GM23338 (cell line): ENCODE results near the gene PMEL. TPM values are rescaled to one million over a fixed set of nuclear protein-coding genes. Genes with fewer than 3 reads are reported as not detected.

Experiments used
- ATAC-seq: fragments of 200-7000 bp; cut with Tn5 transposase; 3 replicates; pipeline ENCODE4 v1.9.1; 2020
- DNase-seq: peaks from one replicate; pipeline ENCODE4 v3.0.0-alpha.2; 2015; ENCODE audit warnings: low spot score
- H2AFZ ChIP-seq: fragments of 200-600 bp; sonication (generic); 2 replicates; pipeline ENCODE4 v1.8.0; 2016; ENCODE audit warnings: antibody characterized with exemption, mild to moderate bottlenecking, moderate library complexity
- H3F3A ChIP-seq: fragments of 200-600 bp; sonication (generic); replicated peaks from 2 replicates; pipeline ENCODE4 v1.8.0; 2017; ENCODE audit warnings: antibody characterized with exemption, mixed run types, low read depth
- H3K27ac ChIP-seq: fragments of 200-600 bp; sonication (generic); 2 replicates; pipeline ENCODE4 v1.6.1; 2016; ENCODE audit warnings: low read depth
- H3K27me3 ChIP-seq: fragments of 200-600 bp; sonication (generic); 2 replicates; pipeline ENCODE4 v1.8.0; 2016; ENCODE audit warnings: mild to moderate bottlenecking, mixed run types, moderate library complexity; ENCODE audit not compliant: insufficient read depth
- H3K36me3 ChIP-seq: fragments of 200-600 bp; sonication (generic); 2 replicates; pipeline ENCODE4 v1.8.0; 2016; ENCODE audit warnings: mild to moderate bottlenecking; ENCODE audit not compliant: insufficient read depth
- H3K4me1 ChIP-seq: fragments of 200-600 bp; sonication (generic); 2 replicates; pipeline ENCODE4 v1.8.0; 2016; ENCODE audit warnings: mild to moderate bottlenecking, moderate library complexity; ENCODE audit not compliant: insufficient read depth
- H3K4me2 ChIP-seq: fragments of 200-600 bp; sonication (generic); 2 replicates; pipeline ENCODE4 v1.7.1; 2017; ENCODE audit warnings: mixed run types
- H3K4me3 ChIP-seq: fragments of 200-600 bp; sonication (generic); 2 replicates; pipeline ENCODE4 v1.6.1; 2016; ENCODE audit warnings: mixed run types
- H3K79me2 ChIP-seq: fragments of 200-600 bp; sonication (generic); replicated peaks from 2 replicates; pipeline ENCODE4 v1.8.0; 2017; ENCODE audit warnings: mild to moderate bottlenecking; ENCODE audit not compliant: insufficient read depth
- H3K9me2 ChIP-seq: fragments of 200-600 bp; sonication (generic); 2 replicates; pipeline ENCODE4 v1.8.0; 2017; ENCODE audit not compliant: insufficient read depth
- H4K20me1 ChIP-seq: fragments of 200-600 bp; sonication (generic); replicated peaks from 2 replicates; pipeline ENCODE4 v1.8.0; 2017; ENCODE audit warnings: mild to moderate bottlenecking; ENCODE audit not compliant: insufficient read depth
- H3K27ac Mint-ChIP-seq: 2 replicates; pipeline ENCODE4 v1.8.0; 2020; ENCODE audit warnings: inconsistent platforms, mild to moderate bottlenecking, moderate library complexity, mixed read lengths
- H3K27me3 Mint-ChIP-seq: 3 replicates; pipeline ENCODE4 v1.8.0; 2022; ENCODE audit warnings: low read depth, mild to moderate bottlenecking, moderate library complexity, mixed read lengths, inconsistent platforms; ENCODE audit not compliant: insufficient read depth, poor library complexity
- H3K36me3 Mint-ChIP-seq: 3 replicates; pipeline ENCODE4 v1.8.0; 2021; ENCODE audit warnings: low read depth, mild to moderate bottlenecking, inconsistent platforms, moderate library complexity, mixed read lengths
- H3K4me1 Mint-ChIP-seq: 3 replicates; pipeline ENCODE4 v1.8.0; 2020; ENCODE audit warnings: mild to moderate bottlenecking, inconsistent platforms, mixed read lengths
- H3K4me3 Mint-ChIP-seq: 3 replicates; pipeline ENCODE4 v1.8.0; 2021; ENCODE audit warnings: moderate library complexity, mild to moderate bottlenecking, inconsistent platforms, mixed read lengths
- H3K9me3 Mint-ChIP-seq: 3 replicates; pipeline ENCODE4 v1.8.0; 2020; ENCODE audit warnings: moderate library complexity, mild to moderate bottlenecking, inconsistent platforms, mixed read lengths
- CREB1 ChIP-seq: fragments of 250-450 bp; sonication (Bioruptor Pico); IDR thresholded peaks from 2 replicates; pipeline ENCODE4 v1.5.0; 2020; ENCODE audit warnings: low read depth, mild to moderate bottlenecking, moderate library complexity
- CTCF ChIP-seq, 2 experiments: fragments of 200-600 bp in 1 of 2; sonication (generic) in 1 of 2; conservative IDR thresholded peaks; 2 replicates each; pipeline versions ENCODE4 v1.5.1 to v1.6.1; 2016 to 2017; ENCODE audit warnings: antibody characterized with exemption in 2 of 2, low read depth in 2 of 2, mild to moderate bottlenecking in 2 of 2, moderate library complexity in 1 of 2
- ETS1 ChIP-seq: IDR thresholded peaks from 2 replicates; pipeline ENCODE4 v1.6.1; 2016; ENCODE audit warnings: antibody characterized with exemption
- EZH2 ChIP-seq: fragments of 200-600 bp; sonication (generic); IDR thresholded peaks from one replicate; pipeline ENCODE4 v1.8.0; 2017; ENCODE audit warnings: antibody characterized with exemption, mild to moderate bottlenecking, low read depth; ENCODE audit not compliant: unreplicated experiment
- NANOG ChIP-seq: IDR thresholded peaks from 2 replicates; pipeline ENCODE4 v1.6.1; 2016; ENCODE audit warnings: antibody characterized with exemption, borderline replicate concordance
- POLR2AphosphoS5 ChIP-seq: IDR thresholded peaks from 2 replicates; pipeline ENCODE4 v1.6.1; 2016; ENCODE audit warnings: antibody characterized with exemption, low read depth
- STAT1 ChIP-seq: IDR thresholded peaks from one replicate; pipeline ENCODE4 v1.6.1; 2016; ENCODE audit warnings: antibody characterized with exemption; ENCODE audit not compliant: unreplicated experiment
- ZNF331 ChIP-seq: fragments of 250-450 bp; sonication (Bioruptor Pico); IDR thresholded peaks from 2 replicates; pipeline ENCODE4 v1.5.0; 2020; ENCODE audit warnings: low read depth, mild to moderate bottlenecking, moderate library complexity
- ZNF462 ChIP-seq: fragments of 250-450 bp; sonication (Bioruptor Pico); IDR thresholded peaks from 2 replicates; pipeline ENCODE4 v1.5.0; 2020; ENCODE audit warnings: mild to moderate bottlenecking, moderate library complexity
- polyA plus RNA-seq: library from polyadenylated mRNA; unstranded; fragments of >200 nt; fragmentation: Nextera tagmentation; extraction: Ambion mirVana; gene quantifications from 2 replicates; pipeline ENCODE4 v1.2.1, GENCODE V29; 2016
- total RNA-seq: library from RNA; depleted of rRNA; stranded (reverse); fragments of >200 nt; shearing (Covaris generic); gene quantifications from 2 replicates; pipeline ENCODE4 v1.2.3, GENCODE V29; 2014

Gene PMEL
- total and polyA plus RNA-seq, 2 experiments from 2014 or later: 68.1 to 108 TPM

- no peaks in the 10 kb centered on the region for H3K36me3 ChIP-seq
- no peaks in the 10 kb centered on the region for H3K9me2 ChIP-seq
- H3K27ac Mint-ChIP-seq: no peak overlapping the region
- no peaks in the 10 kb centered on the region for H3K79me2 ChIP-seq
- H3F3A ChIP-seq: no peaks in the 10 kb centered on the region
- H3K4me3 ChIP-seq: 0 out of 2 replicates have a peak overlapping the region, but pooled peaks have one; percentile 1
- no peaks in the 10 kb centered on the region for H3K9me3 Mint-ChIP-seq
- H3K4me2 ChIP-seq: peak overlapping the region; percentile 41
- H2AFZ ChIP-seq: peak overlapping the region; percentile 80; the same call in 1 of the 2 replicates
- H3K27ac ChIP-seq: peak overlapping the region; percentile 26; the same call in 1 of the 2 replicates
- peaks cover 9% of the 10 kb centered on the region for H3K4me1 Mint-ChIP-seq
- DNase-seq (peak; percentile 97), ATAC-seq (peak; percentile 94)
- H3K27me3 ChIP-seq: peaks cover 4% of the 10 kb centered on the region
- TF ChIP-seq CREB1 (CRISPR knock-in tag): peak; percentile 11; the same call in 1 of the 2 replicates
- TF ChIP-seq ETS1: no peak
- TF ChIP-seq CTCF (conservative IDR thresholded peaks at IDR 0.05; ENCODE audit: low read depth in 2 of 2): peak; percentile 85 to 97
- H3K36me3 Mint-ChIP-seq: no peaks in the 10 kb centered on the region
- no peaks in the 10 kb centered on the region for H4K20me1 ChIP-seq
- peaks cover 8% of the 10 kb centered on the region for H3K4me1 ChIP-seq
- H3K4me3 Mint-ChIP-seq: no peak overlapping the region; the same call in 2 of the 3 replicates
- H3K27me3 Mint-ChIP-seq: peaks cover 16% of the 10 kb centered on the region
Observed at GRCh38 chr12:55940065-55940732, 25.6 kb downstream of the PMEL start.

DNA sequence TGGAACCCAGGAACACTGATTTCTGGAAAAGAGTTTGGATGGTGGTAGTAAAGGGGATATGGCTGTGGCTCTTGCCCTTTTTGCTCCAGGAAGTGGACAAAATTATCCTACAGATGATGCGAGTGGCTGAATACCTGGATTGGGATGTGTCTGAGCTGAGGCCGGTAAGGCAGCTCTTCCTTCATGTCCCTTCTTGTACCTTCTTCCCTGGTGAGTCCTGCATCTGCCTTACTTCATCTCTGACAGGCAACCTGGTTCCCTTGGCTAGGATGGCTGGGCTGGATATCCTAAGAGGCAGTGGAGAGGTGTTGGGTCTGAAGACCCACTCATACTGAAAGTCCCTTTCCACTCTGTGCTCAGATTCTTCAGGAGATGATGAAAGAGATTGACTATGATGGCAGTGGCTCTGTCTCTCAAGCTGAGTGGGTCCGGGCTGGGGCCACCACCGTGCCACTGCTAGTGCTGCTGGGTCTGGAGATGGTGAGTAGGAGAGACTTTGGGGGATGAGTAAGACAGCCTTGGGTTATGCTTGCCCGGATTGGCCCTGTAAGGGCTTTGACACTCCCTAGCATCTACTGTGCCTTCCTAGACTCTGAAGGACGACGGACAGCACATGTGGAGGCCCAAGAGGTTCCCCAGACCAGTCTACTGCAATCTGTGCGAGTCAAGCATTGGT lies 26.9 kb downstream of the PMEL start:
- no peak overlapping the region for H3K4me2 ChIP-seq
- no peak for DNase-seq
- Mint-ChIP-seq H3K36me3 (no peaks in the 10 kb centered on the region), H3K9me3 (no peaks in the 10 kb centered on the region), H3K27me3 (peaks cover 18% of the 10 kb centered on the region), H3K4me1 (peaks cover 9% of the 10 kb centered on the region), H3K4me3 (no peak overlapping the region), H3K27ac (no peak overlapping the region)
- no peaks in the 10 kb centered on the region for H4K20me1 ChIP-seq
- no peaks in the 10 kb centered on the region for H3K79me2 ChIP-seq
- no peaks in the 10 kb centered on the region for H3F3A ChIP-seq
- no peaks in the 10 kb centered on the region for H3K9me2 ChIP-seq
- H3K4me3 ChIP-seq: no peak overlapping the region
- H3K4me1 ChIP-seq: peaks cover 8% of the 10 kb centered on the region
- peaks cover 16% of the 10 kb centered on the region for H3K27me3 ChIP-seq
- no peak overlapping the region for H3K27ac ChIP-seq
- H2AFZ ChIP-seq: no peak overlapping the region
- H3K36me3 ChIP-seq: no peaks in the 10 kb centered on the region
- no peak for ATAC-seq
- TF ChIP-seq STAT1: no peak
- no peak for TF ChIP-seq NANOG
- TF ChIP-seq ZNF331 (CRISPR knock-in tag): no peak
- TF ChIP-seq EZH2: no peak
- no peak for TF ChIP-seq CREB1 (CRISPR knock-in tag)
- TF ChIP-seq ZNF462: no peak
- TF ChIP-seq POLR2AphosphoS5: no peak
- no peak for TF ChIP-seq ETS1
